Measurements from ENCODE around the gene PDGFB. TPM values are rescaled to one million over a fixed set of nuclear protein-coding genes. Genes with fewer than 3 reads are reported as not detected.

The PDGFB gene
- total and polyA plus RNA-seq, 8 donors: 16.0 to 28.2 (median 23.3) TPM

GRCh38 chr22:39259666-39260065 is 14.9 kb upstream of the PDGFB start:
- Histone ChIP-seq H3K9me3 (peaks cover 0 to 15% of the 10 kb centered on the region in 2 donors), H3K27ac (no peak overlapping the region), H3K27me3 (peaks cover 0 to 14% of the 10 kb centered on the region in 2 donors), H3K4me3 (no peak overlapping the region), H3K4me1 (peaks cover 0 to 15% of the 10 kb centered on the region in 2 donors), H3K36me3 (no peaks in the 10 kb centered on the region)
- intact Hi-C loops (cut with DNase I): no loop called here
- TF ChIP-seq, protein P1, sequence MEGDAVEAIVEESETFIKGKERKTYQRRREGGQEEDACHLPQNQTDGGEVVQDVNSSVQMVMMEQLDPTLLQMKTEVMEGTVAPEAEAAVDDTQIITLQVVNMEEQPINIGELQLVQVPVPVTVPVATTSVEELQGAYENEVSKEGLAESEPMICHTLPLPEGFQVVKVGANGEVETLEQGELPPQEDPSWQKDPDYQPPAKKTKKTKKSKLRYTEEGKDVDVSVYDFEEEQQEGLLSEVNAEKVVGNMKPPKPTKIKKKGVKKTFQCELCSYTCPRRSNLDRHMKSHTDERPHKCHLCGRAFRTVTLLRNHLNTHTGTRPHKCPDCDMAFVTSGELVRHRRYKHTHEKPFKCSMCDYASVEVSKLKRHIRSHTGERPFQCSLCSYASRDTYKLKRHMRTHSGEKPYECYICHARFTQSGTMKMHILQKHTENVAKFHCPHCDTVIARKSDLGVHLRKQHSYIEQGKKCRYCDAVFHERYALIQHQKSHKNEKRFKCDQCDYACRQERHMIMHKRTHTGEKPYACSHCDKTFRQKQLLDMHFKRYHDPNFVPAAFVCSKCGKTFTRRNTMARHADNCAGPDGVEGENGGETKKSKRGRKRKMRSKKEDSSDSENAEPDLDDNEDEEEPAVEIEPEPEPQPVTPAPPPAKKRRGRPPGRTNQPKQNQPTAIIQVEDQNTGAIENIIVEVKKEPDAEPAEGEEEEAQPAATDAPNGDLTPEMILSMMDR (IDR thresholded peaks at IDR 0.05): no peak
- no peak for ATAC-seq
- DNase-seq: no peak

DNA sequence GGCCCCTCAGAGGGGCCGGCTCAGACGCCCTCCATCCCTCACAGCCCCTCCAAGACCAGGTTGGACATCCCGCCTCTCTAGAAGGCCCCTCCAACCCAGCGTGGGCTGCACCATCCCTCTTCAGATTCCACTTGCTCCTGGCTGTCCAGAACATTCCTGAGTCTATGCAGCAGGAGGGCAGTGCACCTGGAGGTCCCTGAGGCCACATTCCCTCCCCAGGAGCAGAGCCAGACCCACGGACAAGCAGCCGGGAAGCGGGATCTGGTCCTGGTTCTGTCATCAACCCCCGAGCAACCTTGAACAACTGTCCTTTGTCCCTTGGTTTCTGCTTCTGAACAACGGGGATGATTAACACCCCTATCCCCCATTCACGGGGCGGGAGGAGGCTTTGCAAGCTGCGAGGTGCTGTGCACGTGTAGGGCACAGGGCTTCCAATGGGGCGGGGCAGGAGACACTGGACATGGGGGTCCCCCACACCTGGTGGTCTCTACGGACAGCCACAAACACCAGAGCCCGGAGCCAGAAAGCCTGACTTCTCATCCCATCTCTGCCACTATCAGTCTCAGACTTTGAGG is 13.2 kb upstream of the PDGFB start:
- H3K36me3 ChIP-seq: no peaks in the 10 kb centered on the region
- peaks cover 0 to 15% of the 10 kb centered on the region in 2 donors for H3K9me3 ChIP-seq
- no peak for DNase-seq
- intact Hi-C loops (cut with DNase I): no loop called here
- H3K4me1 ChIP-seq: peaks cover 10 to 32% of the 10 kb centered on the region in 2 donors
- ATAC-seq: no peak
- H3K27me3 ChIP-seq: peaks cover 0 to 31% of the 10 kb centered on the region in 2 donors
- no peak overlapping the region for H3K4me3 ChIP-seq
- TF ChIP-seq, protein P1 (IDR thresholded peaks at IDR 0.05): no peak
- H3K27ac ChIP-seq: no peak overlapping the region

DNA sequence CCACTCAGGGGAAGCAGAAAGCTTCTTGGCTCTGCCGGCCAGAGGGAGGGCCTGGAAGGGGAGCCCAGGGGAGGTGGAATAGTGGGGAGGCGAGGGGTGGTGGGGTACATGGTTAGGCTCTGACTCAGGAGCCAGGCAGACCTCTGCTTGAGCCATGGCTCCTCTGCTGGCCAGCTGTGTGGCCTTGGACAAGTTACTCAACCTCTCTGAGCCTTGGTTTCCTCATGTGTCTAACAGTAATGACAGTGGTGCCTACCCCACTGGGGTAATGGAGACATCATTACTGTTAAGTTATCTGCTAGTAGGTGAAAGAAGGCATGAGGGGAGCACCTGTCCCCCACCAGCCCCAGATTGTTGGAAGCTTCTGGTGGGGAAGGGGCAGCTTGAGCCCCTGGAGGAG is 12.2 kb upstream of the PDGFB start:
- TF ChIP-seq, protein P1 (IDR thresholded peaks at IDR 0.05): no peak
- H3K4me1 ChIP-seq: peaks cover 11 to 39% of the 10 kb centered on the region in 2 donors
- DNase-seq (no peak), ATAC-seq (no peak)
- no peak overlapping the region for H3K27ac ChIP-seq
- H3K36me3 ChIP-seq: no peaks in the 10 kb centered on the region
- peaks cover 0 to 41% of the 10 kb centered on the region in 2 donors for H3K27me3 ChIP-seq
- intact Hi-C loops (cut with DNase I): no loop called here
- H3K9me3 ChIP-seq: peaks cover 0 to 13% of the 10 kb centered on the region in 2 donors
- H3K4me3 ChIP-seq: no peak overlapping the region

GRCh38 chr22:39256186-39256552 is 11.4 kb upstream of the PDGFB start:
- H3K4me1 ChIP-seq: peaks cover 11 to 39% of the 10 kb centered on the region in 2 donors
- intact Hi-C loops (cut with DNase I): no loop called here
- peak overlapping the region in 1 of 2 donors; percentile 75 for H3K27ac ChIP-seq
- TF ChIP-seq, protein P1 (IDR thresholded peaks at IDR 0.05): no peak
- peaks cover 0 to 5% of the 10 kb centered on the region in 2 donors for H3K9me3 ChIP-seq
- no peak overlapping the region for H3K4me3 ChIP-seq
- H3K27me3 ChIP-seq: peaks cover 0 to 49% of the 10 kb centered on the region in 2 donors
- DNase-seq (no peak), ATAC-seq (no peak)
- H3K36me3 ChIP-seq: no peaks in the 10 kb centered on the region

DNA sequence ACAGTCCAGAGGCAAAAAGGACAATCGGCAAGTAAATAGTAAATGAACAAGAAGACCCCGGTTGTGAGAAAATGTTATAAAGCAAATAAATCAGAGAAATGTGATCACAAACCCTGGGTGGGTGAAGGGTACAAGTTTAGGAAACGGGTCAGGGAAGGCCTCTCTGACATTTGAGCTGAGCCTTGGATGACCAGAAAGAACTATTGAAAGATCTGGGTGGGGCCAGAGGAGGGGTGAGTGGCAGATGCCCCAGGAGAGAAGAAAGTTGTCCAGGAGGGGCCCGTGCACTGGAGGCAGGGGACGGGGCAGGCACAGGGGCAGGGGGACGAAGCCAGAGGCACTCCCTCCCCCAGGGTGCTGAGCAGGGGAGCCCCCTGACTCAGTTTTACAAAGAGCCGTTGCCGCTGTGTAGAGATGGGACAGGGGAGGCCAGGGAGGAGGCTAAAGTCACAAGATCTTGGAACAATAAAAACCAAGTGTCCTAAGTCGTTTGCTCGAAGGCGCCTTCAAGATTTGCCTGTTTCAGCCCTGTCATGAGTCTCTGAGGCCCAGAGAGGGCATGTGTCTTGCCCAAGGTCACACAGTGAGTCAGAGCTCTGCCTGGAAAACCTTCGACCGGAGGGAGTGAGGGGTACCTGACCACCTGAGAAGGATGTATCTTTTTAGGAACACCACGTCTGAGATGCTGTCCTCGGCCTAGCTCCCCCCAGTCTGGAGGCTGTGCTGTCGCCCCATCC is 10.8 kb upstream of the PDGFB start:
- Histone ChIP-seq H3K27me3 (peaks cover 0 to 55% of the 10 kb centered on the region in 2 donors), H3K36me3 (no peaks in the 10 kb centered on the region), H3K27ac (peak overlapping the region; percentile 75), H3K4me1 (peaks cover 11 to 39% of the 10 kb centered on the region in 2 donors), H3K9me3 (no peaks in the 10 kb centered on the region), H3K4me3 (no peak overlapping the region)
- ATAC-seq (no peak), DNase-seq (no peak)
- intact Hi-C loops (cut with DNase I): no loop called here
- TF ChIP-seq, protein P1 (IDR thresholded peaks at IDR 0.05): no peak
